ENCODE measurements around the gene AK5.
A peak's percentile ranks its signal among the peaks of the same experiment; 100 is the strongest.

The AK5 gene

DNA sequence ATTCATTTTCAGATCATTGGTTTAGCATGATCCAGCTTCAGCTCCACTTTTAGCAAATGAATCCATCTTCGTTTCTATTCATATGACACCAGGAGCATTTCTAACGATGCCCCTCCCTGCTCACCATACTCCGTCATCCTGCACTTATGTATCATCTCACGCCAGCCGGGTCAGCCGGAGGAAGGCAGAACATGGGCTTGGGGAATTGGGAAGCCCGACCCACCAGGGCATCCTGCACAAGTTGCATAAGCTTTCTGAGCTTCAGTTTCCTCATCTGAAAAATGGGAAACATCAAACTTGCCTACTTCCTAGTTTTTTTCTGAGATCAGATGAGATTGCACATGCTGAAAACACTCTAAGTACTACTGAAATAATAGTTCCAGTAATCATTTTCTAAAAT is 194.7 kb downstream of the AK5 start:
- TF ChIP-seq, protein P1, sequence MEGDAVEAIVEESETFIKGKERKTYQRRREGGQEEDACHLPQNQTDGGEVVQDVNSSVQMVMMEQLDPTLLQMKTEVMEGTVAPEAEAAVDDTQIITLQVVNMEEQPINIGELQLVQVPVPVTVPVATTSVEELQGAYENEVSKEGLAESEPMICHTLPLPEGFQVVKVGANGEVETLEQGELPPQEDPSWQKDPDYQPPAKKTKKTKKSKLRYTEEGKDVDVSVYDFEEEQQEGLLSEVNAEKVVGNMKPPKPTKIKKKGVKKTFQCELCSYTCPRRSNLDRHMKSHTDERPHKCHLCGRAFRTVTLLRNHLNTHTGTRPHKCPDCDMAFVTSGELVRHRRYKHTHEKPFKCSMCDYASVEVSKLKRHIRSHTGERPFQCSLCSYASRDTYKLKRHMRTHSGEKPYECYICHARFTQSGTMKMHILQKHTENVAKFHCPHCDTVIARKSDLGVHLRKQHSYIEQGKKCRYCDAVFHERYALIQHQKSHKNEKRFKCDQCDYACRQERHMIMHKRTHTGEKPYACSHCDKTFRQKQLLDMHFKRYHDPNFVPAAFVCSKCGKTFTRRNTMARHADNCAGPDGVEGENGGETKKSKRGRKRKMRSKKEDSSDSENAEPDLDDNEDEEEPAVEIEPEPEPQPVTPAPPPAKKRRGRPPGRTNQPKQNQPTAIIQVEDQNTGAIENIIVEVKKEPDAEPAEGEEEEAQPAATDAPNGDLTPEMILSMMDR (conservative IDR thresholded peaks at IDR 0.05; ENCODE audit: low read depth, low read length) = no peak

DNA sequence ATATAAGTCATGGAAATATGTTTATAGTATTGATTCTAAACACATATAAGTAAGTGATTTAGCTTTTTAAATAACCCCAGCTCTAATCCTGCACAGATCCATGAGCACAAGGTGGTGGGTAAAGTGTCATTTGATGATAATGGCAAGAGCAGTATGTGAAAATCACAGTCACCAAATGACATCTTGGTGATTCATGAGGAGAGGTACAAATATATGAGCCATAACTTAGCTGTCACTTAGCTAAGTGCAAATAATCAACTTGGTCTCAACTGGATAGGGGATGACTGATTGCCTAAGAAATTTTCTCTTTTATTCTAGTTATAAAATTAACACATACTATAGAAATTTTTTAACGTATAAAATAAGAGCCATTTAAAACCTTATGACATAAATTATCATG is 202.5 kb downstream of the AK5 start:
- no peak for DNase-seq (ENCODE audit: low read depth)
- no peak overlapping the region for H3K4me3 ChIP-seq (ENCODE audit: low read depth, low read length)
- TF ChIP-seq, protein P1 (conservative IDR thresholded peaks at IDR 0.05; ENCODE audit: low read depth, low read length) = no peak

More for the DNA sequence above, 194.7 kb downstream of the AK5 start:
- no peak overlapping the region for H3K4me3 ChIP-seq (ENCODE audit: low read depth, low read length)
- no peak for DNase-seq (ENCODE audit: low read depth)

- DNase-seq (ENCODE audit: low read depth) = no peak
- TF ChIP-seq, protein P1 (conservative IDR thresholded peaks at IDR 0.05; ENCODE audit: low read depth, low read length) = no peak
- H3K4me3 ChIP-seq (ENCODE audit: low read depth, low read length) = no peak overlapping the region
Measured at GRCh38 chr1:77484926-77485325, 203.1 kb downstream of the AK5 start.

GRCh38 chr1:77487631-77488030 is 205.8 kb downstream of the AK5 start:
- TF ChIP-seq, protein P1 (conservative IDR thresholded peaks at IDR 0.05; ENCODE audit: low read depth, low read length) = no peak
- no peak for DNase-seq (ENCODE audit: low read depth)

GRCh38 chr1:77489910-77490309 is 208.1 kb downstream of the AK5 start:
- H3K4me3 ChIP-seq (ENCODE audit: low read depth, low read length) = no peak overlapping the region
- TF ChIP-seq, protein P1 (conservative IDR thresholded peaks at IDR 0.05; ENCODE audit: low read depth, low read length) = no peak
- peak; percentile 68 for DNase-seq (ENCODE audit: low read depth)

More at GRCh38 chr1:77487631-77488030, 205.8 kb downstream of the AK5 start:
- H3K4me3 ChIP-seq (ENCODE audit: low read depth, low read length) = no peak overlapping the region

GRCh38 chr1:77494026-77494425 is 212.2 kb downstream of the AK5 start:
- H3K4me3 ChIP-seq (ENCODE audit: low read depth, low read length) = no peak overlapping the region
- DNase-seq (ENCODE audit: low read depth) = no peak
- TF ChIP-seq, protein P1 (conservative IDR thresholded peaks at IDR 0.05; ENCODE audit: low read depth, low read length) = no peak

DNA sequence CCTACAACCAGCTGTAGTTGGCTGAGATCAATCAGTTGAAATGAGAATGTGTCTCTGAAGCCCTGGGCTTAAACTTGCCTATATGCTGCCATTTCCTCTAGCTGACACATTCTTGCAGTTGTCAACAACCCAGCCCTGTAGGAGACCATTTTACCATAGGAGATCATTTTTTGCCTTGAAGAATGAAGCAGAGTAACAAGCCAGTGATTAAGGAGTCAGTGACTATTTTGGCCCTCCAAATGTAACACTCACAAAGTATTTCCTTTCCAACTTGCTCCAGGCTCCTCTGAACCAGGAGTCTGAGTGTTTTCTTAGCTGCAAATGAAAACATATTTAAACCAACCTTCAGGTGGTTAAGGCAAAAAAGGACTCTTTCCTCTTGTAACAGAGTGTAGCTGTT is 217.1 kb downstream of the AK5 start:
- H3K4me3 ChIP-seq (ENCODE audit: low read depth, low read length) = no peak overlapping the region
- TF ChIP-seq, protein P1 (conservative IDR thresholded peaks at IDR 0.05; ENCODE audit: low read depth, low read length) = no peak
- DNase-seq (ENCODE audit: low read depth) = peak; percentile 6
